HepG2 (cell line): ENCODE data around the gene CERS5. TPM values are rescaled to one million over a fixed set of nuclear protein-coding genes. Genes with fewer than 3 reads are reported as not detected.

ENCODE experiments used
- E2F5 ChIP-seq: sonication (generic); formaldehyde crosslinking; conservative IDR thresholded peaks from 2 replicates; pipeline ENCODE4 v1.4.0; 2020; ENCODE audit warnings: missing genetic modification reagents
- FOXO1 ChIP-seq: sonication (generic); formaldehyde crosslinking; IDR thresholded peaks from 2 replicates; pipeline ENCODE4 v1.4.0; 2020; ENCODE audit warnings: missing genetic modification reagents
- GTF2F1 ChIP-seq: fragments of 150-350 bp; IDR thresholded peaks from 2 replicates; pipeline ENCODE4 v1.6.1; 2014; ENCODE audit warnings: low read length
- PAF1 ChIP-seq: IDR thresholded peaks from 2 replicates; pipeline ENCODE4 v1.6.1; 2016; ENCODE audit warnings: missing genetic modification reagents, missing compliant biosample characterization
- PHF20 ChIP-seq: sonication (generic); formaldehyde crosslinking; IDR thresholded peaks from 2 replicates; pipeline ENCODE4 v1.5.0; 2020; ENCODE audit warnings: mild to moderate bottlenecking, missing genetic modification reagents
- RARG ChIP-seq: sonication (generic); formaldehyde crosslinking; IDR thresholded peaks from 2 replicates; pipeline ENCODE4 v1.4.0; 2020; ENCODE audit warnings: low read depth, mild to moderate bottlenecking, missing genetic modification reagents
- SKIL ChIP-seq: sonication (generic); formaldehyde crosslinking; IDR thresholded peaks from 2 replicates; pipeline ENCODE4 v1.8.0; 2022; ENCODE audit warnings: missing genetic modification reagents, mild to moderate bottlenecking, moderate library complexity, borderline replicate concordance
- SMAD1 ChIP-seq: sonication (generic); formaldehyde crosslinking; IDR thresholded peaks from 2 replicates; pipeline ENCODE4 v1.4.0; 2020; ENCODE audit warnings: missing genetic modification reagents, low read depth, mild to moderate bottlenecking, borderline replicate concordance
- SOX13 ChIP-seq, 3 experiments: fragments of 450-650 bp in 1 of 3; sonication (generic) in 1 of 3; formaldehyde crosslinking in 1 of 3; IDR thresholded peaks in 2 of 3; conservative IDR thresholded peaks in 1 of 3; 2 replicates each; pipeline versions ENCODE4 v1.5.0 to v1.6.1; 2016 to 2020; ENCODE audit warnings: antibody characterized with exemption in 1 of 3, mild to moderate bottlenecking in 1 of 3, missing compliant biosample characterization in 1 of 3, missing genetic modification reagents in 1 of 3, moderate library complexity in 1 of 3
- SYNCRIP ChIP-seq: fragments of 200-400 bp; formaldehyde crosslinking; IDR thresholded peaks from 2 replicates; pipeline ENCODE4 v1.6.1; 2018; ENCODE audit warnings: mild to moderate bottlenecking, low read depth, low read length; ENCODE audit not compliant: insufficient read depth
- TRIM24 ChIP-seq: sonication (generic); formaldehyde crosslinking; IDR thresholded peaks from 2 replicates; pipeline ENCODE4 v1.8.0; 2022; ENCODE audit warnings: mild to moderate bottlenecking, missing genetic modification reagents
- WIZ ChIP-seq: sonication (generic); formaldehyde crosslinking; IDR thresholded peaks from 2 replicates; pipeline ENCODE4 v1.5.1; 2020; ENCODE audit warnings: mild to moderate bottlenecking, missing genetic modification reagents
- ZBTB20 ChIP-seq: sonication (generic); formaldehyde crosslinking; IDR thresholded peaks from 2 replicates; pipeline ENCODE4 v1.8.1; 2023; ENCODE audit warnings: missing genetic modification reagents, low read depth, mild to moderate bottlenecking, borderline replicate concordance
- ZBTB37 ChIP-seq: sonication (generic); formaldehyde crosslinking; IDR thresholded peaks from 2 replicates; pipeline ENCODE4 v1.4.0; 2020; ENCODE audit warnings: mild to moderate bottlenecking, missing genetic modification reagents
- ZBTB8A ChIP-seq: sonication (generic); formaldehyde crosslinking; IDR thresholded peaks from 2 replicates; pipeline ENCODE4 v1.4.0; 2020; ENCODE audit warnings: mild to moderate bottlenecking, low read depth, missing genetic modification reagents, borderline replicate concordance
- ZFP1 ChIP-seq: IDR thresholded peaks from 2 replicates; pipeline ENCODE4 v1.6.1; 2016
- ZFP36 ChIP-seq: fragments of 150-350 bp; IDR thresholded peaks from 2 replicates; pipeline ENCODE4 v1.6.1; 2018; ENCODE audit warnings: borderline replicate concordance, low read length, low read depth; ENCODE audit not compliant: partially characterized antibody
- ZFY ChIP-seq: sonication (generic); formaldehyde crosslinking; IDR thresholded peaks from 2 replicates; pipeline ENCODE4 v1.4.0; 2020; ENCODE audit warnings: missing genetic modification reagents
- ZKSCAN5 ChIP-seq: sonication (generic); formaldehyde crosslinking; IDR thresholded peaks from 2 replicates; pipeline ENCODE4 v1.5.1; 2020; ENCODE audit warnings: mild to moderate bottlenecking, missing genetic modification reagents
- ZNF609 ChIP-seq: sonication (generic); formaldehyde crosslinking; IDR thresholded peaks from 2 replicates; pipeline ENCODE4 v1.4.0; 2020; ENCODE audit warnings: mild to moderate bottlenecking, missing genetic modification reagents, borderline replicate concordance
- ZNF720 ChIP-seq: sonication (generic); formaldehyde crosslinking; IDR thresholded peaks from 2 replicates; pipeline ENCODE4 v1.4.0; 2020; ENCODE audit warnings: missing genetic modification reagents
- ZNF790 ChIP-seq: sonication (generic); formaldehyde crosslinking; IDR thresholded peaks from 2 replicates; pipeline ENCODE4 v1.8.0; 2022; ENCODE audit warnings: missing genetic modification reagents, mild to moderate bottlenecking, borderline replicate concordance
- polyA plus RNA-seq, 8 experiments: library from polyadenylated mRNA; depleted of rRNA in 3 of 8; stranded (reverse) in 7 of 8; unstranded in 1 of 8; fragments of >200 nt; fragmentation: Illumina TruSeq in 4 of 8; extraction: Trizol in 4 of 8; gene quantifications; 2 replicates each; pipeline versions ENCODE4 v1.2.1 to v1.2.3, GENCODE V29; 2011 to 2016; ENCODE audit warnings: low read depth in 4 of 8, missing spikeins in 1 of 8, mixed read lengths in 1 of 8; ENCODE audit not compliant: insufficient read depth in 1 of 8
- total RNA-seq, 5 experiments: library from RNA; depleted of rRNA; stranded (reverse); fragments of >200 nt; fragmentation: Illumina TruSeq; extraction: Trizol; gene quantifications; 2 replicates each; pipeline ENCODE4 v1.2.3, GENCODE V29; 2016; ENCODE audit warnings: low read depth in 1 of 5

The CERS5 gene
- total and polyA plus RNA-seq, 2 of the 13 experiments (the other 11 are each of a cell fraction or from before 2014, with no cell fraction given), result 22.3 to 48.8 TPM

GRCh38 chr12:50082644-50083043 is 84.5 kb downstream of the CERS5 start (continued):
- peak; percentile 74 for TF ChIP-seq SKIL
- no peak for TF ChIP-seq PHF20 (CRISPR knock-in tag)
- no peak for TF ChIP-seq ZNF609 (CRISPR knock-in tag)
- no peak for TF ChIP-seq ZBTB8A
- TF ChIP-seq ZNF790, result no peak
- TF ChIP-seq SOX13 (IDR thresholded peaks at IDR 0.05), result no peak
- peak in 1 of 2 experiments; percentile 67; a peak in 2 of 4 replicates for TF ChIP-seq SOX13 (CRISPR knock-in tag; conservative IDR thresholded peaks at IDR 0.05 in 1 of 2, IDR thresholded peaks at IDR 0.05 in 1 of 2)
- no peak for TF ChIP-seq GTF2F1
- no peak for TF ChIP-seq ZFP1 (CRISPR knock-in tag)
- TF ChIP-seq ZBTB20 (CRISPR knock-in tag), result no peak
- no peak for TF ChIP-seq SYNCRIP
- TF ChIP-seq TRIM24, result no peak
- no peak for TF ChIP-seq SMAD1 (CRISPR knock-in tag)
- TF ChIP-seq ZFP36, result no peak
- peak; percentile 28; the same call in 1 of the 2 replicates for TF ChIP-seq ZFY
- TF ChIP-seq E2F5, result no peak
- TF ChIP-seq ZKSCAN5 (CRISPR knock-in tag), result no peak
- peak; percentile 28; the same call in 1 of the 2 replicates for TF ChIP-seq FOXO1 (CRISPR knock-in tag)
- TF ChIP-seq PAF1 (CRISPR knock-in tag), result no peak
- TF ChIP-seq WIZ (CRISPR knock-in tag), result no peak
- TF ChIP-seq ZNF720 (CRISPR knock-in tag), result no peak
- no peak for TF ChIP-seq RARG (CRISPR knock-in tag)
- TF ChIP-seq ZBTB37, result no peak
